Activated naive CD4-positive, alpha-beta T cell treated with Interleukin-2 at 50 U/mL for 16 hours (primary cell): ENCODE measurements around the gene VIPR2.

Experiments
- DNase-seq: peaks from one replicate; pipeline ENCODE4 v3.0.0-alpha.2; 2020

VIPR2 gene

DNA sequence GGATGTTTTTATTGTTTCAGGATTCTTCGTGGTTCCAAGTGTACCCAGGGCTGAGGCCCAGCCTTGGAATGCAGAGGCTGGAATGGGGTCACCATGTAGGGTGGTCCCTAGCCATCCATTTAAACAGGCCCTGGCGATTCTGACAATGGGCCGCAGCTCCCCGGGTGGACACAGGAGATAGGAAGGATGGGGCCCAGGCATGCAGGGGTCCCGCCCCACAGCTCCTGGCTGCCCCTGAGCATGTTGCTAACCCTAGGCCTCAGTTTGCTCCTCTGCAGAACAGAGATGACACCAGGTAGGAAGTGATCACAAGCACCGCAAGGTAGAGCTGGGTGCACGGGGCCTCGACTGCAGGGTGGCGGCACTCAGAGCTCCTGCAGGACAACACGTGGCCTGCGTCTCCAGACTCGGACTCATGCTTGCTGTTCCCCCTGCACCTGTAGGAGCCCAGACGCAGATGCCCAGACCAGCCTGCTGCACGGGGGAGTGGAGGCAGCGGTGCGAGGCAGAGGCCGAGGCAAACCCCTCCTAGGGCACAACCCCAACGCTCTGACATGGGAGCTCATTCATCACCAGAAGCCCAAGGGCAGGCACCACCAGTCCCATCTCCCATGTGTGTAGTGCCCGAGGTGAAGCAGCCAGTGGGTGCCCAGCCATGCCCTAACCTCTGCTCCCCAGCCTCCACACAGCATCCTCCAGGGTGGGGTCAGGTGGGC lies 25.5 kb downstream of the VIPR2 start:
- no peak for DNase-seq

- DNase-seq: no peak
Observed at GRCh38 chr7:159118623-159119022, 26.0 kb downstream of the VIPR2 start.

DNA sequence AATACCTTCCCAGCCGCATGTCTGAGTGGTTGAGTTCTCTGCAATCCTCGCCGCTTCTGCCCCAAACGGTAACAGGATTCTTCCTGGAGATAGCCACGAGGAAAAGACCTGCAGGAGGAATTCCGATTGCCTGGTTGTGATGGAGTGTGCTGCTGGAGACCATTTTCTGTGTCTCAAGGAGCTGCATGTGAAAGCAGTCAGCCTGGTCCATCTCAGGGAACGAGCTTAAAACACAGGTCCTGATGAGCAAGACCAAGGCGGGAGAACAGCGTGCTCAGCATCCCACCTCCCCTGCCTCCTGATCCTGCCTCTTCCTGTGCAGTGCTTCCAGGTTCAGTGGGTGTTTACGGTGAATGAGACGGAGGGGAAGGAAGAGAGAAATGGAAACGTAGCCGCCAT lies 26.5 kb downstream of the VIPR2 start:
- DNase-seq: no peak

GRCh38 chr7:159117366-159118196 lies 27.1 kb downstream of the VIPR2 start:
- no peak for DNase-seq

GRCh38 chr7:159116581-159117339 lies 27.9 kb downstream of the VIPR2 start:
- no peak for DNase-seq

DNA sequence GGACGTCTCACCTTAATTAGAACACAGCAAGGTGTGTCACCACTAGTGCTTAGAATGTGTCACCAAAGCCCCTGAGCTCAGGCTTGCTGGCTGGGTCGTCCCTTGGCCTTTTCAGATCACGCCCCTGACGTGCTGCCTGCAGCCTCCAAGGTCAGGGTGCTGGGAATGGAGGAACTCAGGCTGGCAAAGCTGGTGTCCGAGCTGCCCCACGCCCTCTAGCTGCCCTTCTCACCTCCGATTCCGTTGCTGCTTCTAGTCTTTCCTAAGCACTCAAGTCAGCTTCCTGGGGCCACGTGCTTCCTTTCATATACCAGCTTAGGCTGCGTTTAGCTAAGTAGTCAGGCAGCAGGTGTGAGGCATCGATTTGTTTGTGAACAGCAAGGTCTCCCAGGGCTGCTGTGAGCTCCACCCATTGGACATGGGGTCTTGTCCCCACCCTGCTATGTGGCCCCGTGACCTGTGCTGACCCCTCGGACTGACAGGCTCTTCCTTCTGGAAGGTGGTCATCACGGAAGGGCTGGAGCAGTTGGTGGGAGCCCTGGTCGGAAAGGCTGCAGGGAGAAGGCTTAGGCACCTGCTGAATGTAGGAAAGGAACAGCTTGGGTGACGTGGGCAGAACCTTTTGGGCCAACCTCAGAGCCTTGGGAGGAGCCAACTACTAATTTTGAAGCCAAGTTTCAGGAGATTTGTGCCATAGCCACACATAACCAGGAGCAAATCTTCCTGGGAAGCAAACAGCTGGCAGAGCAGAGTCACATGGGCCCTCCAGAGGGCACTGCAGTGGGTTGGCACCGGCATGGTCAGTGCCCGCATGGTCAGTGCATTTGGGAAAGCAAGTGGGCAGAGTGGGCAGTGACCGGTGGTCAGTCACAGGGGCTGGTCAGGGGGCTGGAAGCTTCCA lies 28.8 kb downstream of the VIPR2 start:
- DNase-seq: no peak

GRCh38 chr7:159114981-159115380 lies 29.7 kb downstream of the VIPR2 start:
- no peak for DNase-seq

DNA sequence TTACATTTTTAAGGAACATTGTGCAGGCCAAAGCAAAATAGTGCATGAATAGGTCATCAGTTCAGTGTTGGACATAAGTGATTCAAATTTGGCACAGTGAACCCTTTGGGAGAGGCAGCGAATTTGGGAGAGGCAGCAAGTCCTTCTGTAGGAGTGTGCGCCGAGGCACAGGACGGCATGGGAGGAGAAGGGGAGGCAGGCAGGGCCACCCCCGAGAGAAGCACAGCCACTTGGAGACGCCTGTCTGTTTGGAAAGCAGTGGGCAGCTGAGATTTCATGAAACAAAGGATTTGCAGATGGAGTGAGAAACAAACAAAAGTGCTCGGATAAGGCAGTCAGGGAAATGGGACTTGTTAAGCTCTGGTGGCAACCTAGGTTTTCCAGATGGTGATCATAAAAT lies 30.6 kb downstream of the VIPR2 start:
- no peak for DNase-seq

- no peak for DNase-seq
Observed at GRCh38 chr7:159113056-159113455, 31.6 kb downstream of the VIPR2 start.

DNA sequence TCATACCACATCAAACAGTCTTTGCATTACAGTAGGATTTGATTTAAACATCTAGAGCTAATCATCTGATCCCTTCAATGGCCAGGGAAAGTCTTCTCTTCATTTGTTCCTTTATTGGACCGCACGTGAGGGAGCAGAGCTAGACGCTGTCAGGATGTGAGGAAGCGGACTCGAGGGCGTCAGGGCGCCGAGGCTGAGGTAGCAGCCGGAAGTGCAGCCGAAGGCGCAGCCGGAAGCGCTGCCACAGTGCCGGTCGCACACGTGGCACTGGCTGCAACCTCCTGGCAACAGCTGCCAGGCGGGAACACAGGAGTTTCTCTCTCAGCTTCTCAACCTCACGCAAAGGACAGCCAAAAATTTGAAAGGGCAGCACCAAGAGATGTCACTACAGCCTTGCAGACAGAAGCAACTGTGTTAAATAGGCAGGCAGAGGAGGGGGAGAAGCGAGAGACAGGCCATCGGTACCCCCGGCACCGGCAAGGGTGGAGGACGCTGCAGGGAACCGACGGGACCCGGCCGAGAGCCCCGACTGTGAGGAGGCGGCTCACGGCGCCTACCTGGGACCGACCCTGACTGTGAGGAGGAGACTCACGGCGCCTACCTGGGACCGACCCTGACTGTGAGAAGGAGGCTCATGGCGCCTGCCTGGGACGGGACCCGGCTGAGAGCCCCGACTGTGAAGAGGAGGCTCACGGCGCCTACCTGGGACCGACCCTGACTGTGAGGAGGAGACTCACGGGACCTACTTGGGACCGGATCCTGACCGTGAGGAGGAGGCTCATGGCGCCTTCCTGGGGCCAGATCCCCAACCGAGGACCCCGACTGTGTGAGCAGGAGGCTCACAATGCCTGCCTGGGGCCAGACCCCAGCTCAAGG lies 32.3 kb downstream of the VIPR2 start:
- DNase-seq: no peak

DNA sequence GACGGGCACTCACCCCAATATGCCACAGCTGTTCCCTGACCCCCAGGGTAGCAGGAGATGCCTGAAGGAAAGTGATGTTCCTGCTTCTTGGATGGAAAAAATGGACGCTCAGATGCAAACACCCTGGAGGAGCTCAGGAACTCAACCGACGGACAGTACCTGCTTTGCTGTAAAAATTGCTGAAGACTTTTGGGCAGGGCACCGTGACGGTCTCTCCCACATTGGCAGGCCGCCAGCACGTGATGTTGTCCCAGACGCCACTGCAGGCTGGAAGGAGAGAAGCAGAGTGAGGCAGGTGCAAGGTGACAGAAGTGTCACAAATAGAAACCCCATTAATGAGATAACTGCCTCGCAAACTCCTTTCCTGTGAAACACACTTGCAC lies 35.0 kb downstream of the VIPR2 start:
- DNase-seq: no peak

- DNase-seq: no peak
Observed at GRCh38 chr7:159108941-159109652, 35.6 kb downstream of the VIPR2 start.

- DNase-seq: no peak
Observed at GRCh38 chr7:159108491-159108890, 36.2 kb downstream of the VIPR2 start.

DNA sequence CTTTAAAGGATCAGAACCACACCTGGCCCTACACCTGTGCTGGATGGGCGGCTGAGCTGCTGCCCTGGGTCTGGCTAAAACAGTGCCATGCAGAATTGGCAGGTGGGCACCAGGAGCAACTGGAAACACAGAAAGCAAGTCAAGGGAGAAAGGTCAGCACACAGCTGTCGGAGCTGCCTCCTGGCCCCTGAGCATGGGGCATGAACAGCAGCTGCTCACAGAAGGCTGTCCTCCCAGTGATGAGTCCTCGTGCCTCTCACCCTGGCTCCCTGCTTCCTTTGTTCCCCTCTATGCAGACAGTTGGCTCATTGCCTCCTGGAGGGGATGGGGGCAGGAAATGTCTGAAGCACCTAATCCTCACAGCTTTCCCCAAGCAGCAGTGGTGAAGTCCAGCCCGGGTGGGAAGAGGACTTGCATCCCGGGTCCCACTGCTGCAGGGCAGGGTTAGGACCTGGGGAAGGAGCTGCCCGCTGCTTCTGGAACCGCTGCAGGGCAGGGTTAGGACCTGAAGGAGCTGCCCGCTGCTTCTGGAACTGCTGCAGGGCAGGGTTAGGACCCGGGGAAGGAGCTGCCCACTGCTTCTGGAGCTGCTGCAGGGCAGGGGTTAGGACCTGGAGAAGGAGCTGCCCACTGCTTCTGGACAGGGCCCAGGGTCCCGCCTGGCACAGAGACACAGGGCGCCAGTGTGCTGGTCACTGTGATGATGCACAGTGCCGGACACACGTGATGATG lies 37.3 kb downstream of the VIPR2 start:
- DNase-seq: no peak

DNA sequence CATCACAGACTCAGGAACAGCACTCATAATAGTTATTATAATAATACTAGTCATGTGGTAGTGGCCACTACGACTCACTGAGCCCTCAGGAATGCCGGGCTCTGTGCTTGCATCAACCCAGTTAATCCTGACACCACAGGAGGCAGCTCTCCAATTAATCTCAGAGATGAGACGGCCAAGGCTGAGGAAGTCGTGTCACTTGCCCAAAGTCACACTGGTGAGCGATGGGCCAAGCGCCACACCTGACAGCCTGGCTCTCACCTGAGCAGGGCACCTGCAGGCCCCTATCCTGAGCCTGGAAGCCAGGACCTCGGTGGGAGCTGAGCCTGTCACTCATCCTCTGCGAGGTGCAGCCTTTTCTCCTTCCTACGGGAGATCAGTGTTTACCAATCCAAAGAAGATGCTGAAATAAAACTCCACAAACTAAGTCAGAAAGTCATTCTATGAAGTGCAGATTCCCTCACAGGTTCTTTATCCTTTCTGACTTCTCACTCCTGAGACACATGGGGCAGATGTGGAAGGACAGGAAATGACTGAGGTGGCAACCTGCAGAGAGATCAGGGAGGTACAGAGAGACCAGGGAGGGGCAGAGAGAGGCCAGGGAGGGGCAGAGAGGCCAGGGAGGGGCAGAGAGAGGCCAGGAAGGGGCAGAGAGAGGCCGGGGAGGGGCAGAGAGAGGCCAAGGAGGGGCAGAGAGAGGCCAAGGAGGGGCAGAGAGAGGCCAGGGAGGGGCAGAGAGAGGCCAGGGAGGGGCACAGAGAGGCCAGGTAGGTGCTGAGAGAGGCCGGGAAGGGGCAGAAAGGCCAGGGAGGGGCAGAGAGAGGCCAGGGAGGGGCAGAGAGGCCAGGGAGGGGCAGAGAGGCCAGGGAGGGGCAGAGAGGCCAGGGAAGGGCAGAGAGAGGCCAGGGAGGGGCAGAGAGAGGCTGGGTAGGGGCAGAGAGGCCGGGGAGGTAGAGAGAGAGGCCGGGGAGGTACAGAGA lies 38.5 kb downstream of the VIPR2 start:
- DNase-seq: no peak

DNA sequence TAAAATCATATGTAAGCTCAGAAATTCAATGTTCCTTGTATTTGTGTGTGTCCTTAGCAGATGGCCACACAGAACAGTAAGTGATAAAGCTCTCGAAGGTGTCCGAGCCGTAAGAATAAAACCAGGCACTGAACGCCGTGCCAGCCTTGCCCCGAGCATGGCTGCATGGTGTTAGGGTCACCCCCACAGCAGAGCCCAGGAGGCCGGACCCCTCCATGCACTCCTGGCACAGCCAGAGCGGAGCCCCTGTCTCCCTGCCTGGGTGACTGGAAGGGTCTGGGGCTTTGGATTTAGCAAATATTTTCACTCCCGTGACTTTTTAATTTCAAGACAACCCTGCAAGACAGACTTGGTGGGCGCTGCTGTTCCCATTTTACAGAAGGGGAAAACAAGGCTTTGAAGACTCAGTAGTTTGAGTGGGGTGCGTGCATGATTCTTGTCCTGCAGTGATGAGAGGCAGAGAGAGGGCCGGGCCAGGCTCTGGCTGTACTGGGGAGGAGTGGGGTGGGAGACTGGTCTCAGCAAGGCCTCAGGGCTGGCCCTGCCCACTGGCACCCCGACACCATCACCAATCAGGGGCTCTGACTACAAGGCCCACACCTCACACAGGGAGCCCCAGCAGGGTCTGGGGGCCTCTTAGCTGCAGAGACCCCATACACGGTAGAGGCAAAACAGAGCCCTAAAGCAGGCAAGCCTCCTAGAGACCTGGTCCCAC lies 39.4 kb downstream of the VIPR2 start:
- DNase-seq: no peak

DNA sequence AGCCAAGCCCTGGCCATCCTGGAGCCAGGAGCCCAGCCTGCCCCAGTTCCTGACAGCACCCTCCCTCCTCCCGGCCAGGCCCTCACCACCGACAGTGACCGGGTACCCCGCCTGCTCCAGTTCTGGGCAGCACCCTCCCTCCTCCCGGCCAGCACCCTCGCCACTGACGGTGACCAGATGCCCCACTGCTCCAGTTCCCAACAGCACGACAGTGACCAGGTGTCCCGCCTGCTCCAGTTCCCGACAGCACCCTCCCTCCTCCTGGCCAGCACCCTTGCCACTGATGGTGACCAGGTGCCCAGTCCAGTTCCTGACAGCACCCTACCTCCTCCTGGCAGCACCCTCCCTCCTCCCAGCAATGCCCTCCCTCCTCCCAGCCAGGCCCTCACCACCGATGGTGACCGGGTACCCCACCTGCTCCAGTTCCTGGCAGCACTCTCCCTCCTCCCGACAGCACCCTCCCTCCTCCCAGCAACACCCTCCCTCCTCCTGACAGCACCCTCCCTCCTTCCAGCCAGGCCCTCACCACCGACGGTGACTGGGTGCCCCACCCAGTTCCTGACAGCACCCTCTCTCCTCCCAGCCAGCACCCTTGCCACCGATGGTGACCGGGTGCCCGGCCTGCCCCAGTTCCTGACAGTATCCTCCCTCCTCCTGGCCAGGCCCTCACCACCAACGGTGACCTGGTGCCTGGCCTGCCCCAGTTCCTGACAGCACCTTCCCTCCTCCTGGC lies 40.3 kb downstream of the VIPR2 start:
- no peak for DNase-seq
